GM23338 (cell line): ENCODE data around the gene FAM32A. TPM values are rescaled to one million over a fixed set of nuclear protein-coding genes. Genes with fewer than 3 reads are reported as not detected.

Experiments
- ATAC-seq: fragments of 200-7000 bp; cut with Tn5 transposase; 3 replicates; pipeline ENCODE4 v1.9.1; 2020
- DNase-seq: peaks from one replicate; pipeline ENCODE4 v3.0.0-alpha.2; 2015; ENCODE audit warnings: low spot score
- H2AFZ ChIP-seq: fragments of 200-600 bp; sonication (generic); 2 replicates; pipeline ENCODE4 v1.8.0; 2016; ENCODE audit warnings: antibody characterized with exemption, mild to moderate bottlenecking, moderate library complexity
- H3F3A ChIP-seq: fragments of 200-600 bp; sonication (generic); replicated peaks from 2 replicates; pipeline ENCODE4 v1.8.0; 2017; ENCODE audit warnings: antibody characterized with exemption, mixed run types, low read depth
- H3K27ac ChIP-seq: fragments of 200-600 bp; sonication (generic); 2 replicates; pipeline ENCODE4 v1.6.1; 2016; ENCODE audit warnings: low read depth
- H3K27me3 ChIP-seq: fragments of 200-600 bp; sonication (generic); 2 replicates; pipeline ENCODE4 v1.8.0; 2016; ENCODE audit warnings: mild to moderate bottlenecking, mixed run types, moderate library complexity; ENCODE audit not compliant: insufficient read depth
- H3K36me3 ChIP-seq: fragments of 200-600 bp; sonication (generic); 2 replicates; pipeline ENCODE4 v1.8.0; 2016; ENCODE audit warnings: mild to moderate bottlenecking; ENCODE audit not compliant: insufficient read depth
- H3K4me1 ChIP-seq: fragments of 200-600 bp; sonication (generic); 2 replicates; pipeline ENCODE4 v1.8.0; 2016; ENCODE audit warnings: mild to moderate bottlenecking, moderate library complexity; ENCODE audit not compliant: insufficient read depth
- H3K4me2 ChIP-seq: fragments of 200-600 bp; sonication (generic); 2 replicates; pipeline ENCODE4 v1.7.1; 2017; ENCODE audit warnings: mixed run types
- H3K4me3 ChIP-seq: fragments of 200-600 bp; sonication (generic); 2 replicates; pipeline ENCODE4 v1.6.1; 2016; ENCODE audit warnings: mixed run types
- H3K79me2 ChIP-seq: fragments of 200-600 bp; sonication (generic); replicated peaks from 2 replicates; pipeline ENCODE4 v1.8.0; 2017; ENCODE audit warnings: mild to moderate bottlenecking; ENCODE audit not compliant: insufficient read depth
- H3K9me2 ChIP-seq: fragments of 200-600 bp; sonication (generic); 2 replicates; pipeline ENCODE4 v1.8.0; 2017; ENCODE audit not compliant: insufficient read depth
- H4K20me1 ChIP-seq: fragments of 200-600 bp; sonication (generic); replicated peaks from 2 replicates; pipeline ENCODE4 v1.8.0; 2017; ENCODE audit warnings: mild to moderate bottlenecking; ENCODE audit not compliant: insufficient read depth
- H3K27ac Mint-ChIP-seq: 2 replicates; pipeline ENCODE4 v1.8.0; 2020; ENCODE audit warnings: inconsistent platforms, mild to moderate bottlenecking, moderate library complexity, mixed read lengths
- H3K27me3 Mint-ChIP-seq: 3 replicates; pipeline ENCODE4 v1.8.0; 2022; ENCODE audit warnings: low read depth, mild to moderate bottlenecking, moderate library complexity, mixed read lengths, inconsistent platforms; ENCODE audit not compliant: insufficient read depth, poor library complexity
- H3K36me3 Mint-ChIP-seq: 3 replicates; pipeline ENCODE4 v1.8.0; 2021; ENCODE audit warnings: low read depth, mild to moderate bottlenecking, inconsistent platforms, moderate library complexity, mixed read lengths
- H3K4me1 Mint-ChIP-seq: 3 replicates; pipeline ENCODE4 v1.8.0; 2020; ENCODE audit warnings: mild to moderate bottlenecking, inconsistent platforms, mixed read lengths
- H3K4me3 Mint-ChIP-seq: 3 replicates; pipeline ENCODE4 v1.8.0; 2021; ENCODE audit warnings: moderate library complexity, mild to moderate bottlenecking, inconsistent platforms, mixed read lengths
- H3K9me3 Mint-ChIP-seq: 3 replicates; pipeline ENCODE4 v1.8.0; 2020; ENCODE audit warnings: moderate library complexity, mild to moderate bottlenecking, inconsistent platforms, mixed read lengths
- CREB1 ChIP-seq: fragments of 250-450 bp; sonication (Bioruptor Pico); IDR thresholded peaks from 2 replicates; pipeline ENCODE4 v1.5.0; 2020; ENCODE audit warnings: low read depth, mild to moderate bottlenecking, moderate library complexity
- CTCF ChIP-seq, 2 experiments: fragments of 200-600 bp in 1 of 2; sonication (generic) in 1 of 2; conservative IDR thresholded peaks; 2 replicates each; pipeline versions ENCODE4 v1.5.1 to v1.6.1; 2016 to 2017; ENCODE audit warnings: antibody characterized with exemption in 2 of 2, low read depth in 2 of 2, mild to moderate bottlenecking in 2 of 2, moderate library complexity in 1 of 2
- EZH2 ChIP-seq: fragments of 200-600 bp; sonication (generic); IDR thresholded peaks from one replicate; pipeline ENCODE4 v1.8.0; 2017; ENCODE audit warnings: antibody characterized with exemption, mild to moderate bottlenecking, low read depth; ENCODE audit not compliant: unreplicated experiment
- EZH2phosphoT487 ChIP-seq: fragments of 200-600 bp; sonication (generic); IDR thresholded peaks from one replicate; pipeline ENCODE4 v1.8.1; 2018; ENCODE audit warnings: antibody characterized with exemption; ENCODE audit not compliant: unreplicated experiment
- JUNB ChIP-seq: IDR thresholded peaks from one replicate; pipeline ENCODE4 v1.6.1; 2016; ENCODE audit warnings: antibody characterized with exemption; ENCODE audit not compliant: unreplicated experiment
- NANOG ChIP-seq: IDR thresholded peaks from 2 replicates; pipeline ENCODE4 v1.6.1; 2016; ENCODE audit warnings: antibody characterized with exemption, borderline replicate concordance
- POLR2AphosphoS5 ChIP-seq: IDR thresholded peaks from 2 replicates; pipeline ENCODE4 v1.6.1; 2016; ENCODE audit warnings: antibody characterized with exemption, low read depth
- REST ChIP-seq: IDR thresholded peaks from one replicate; pipeline ENCODE4 v1.6.1; 2018; ENCODE audit warnings: antibody characterized with exemption; ENCODE audit not compliant: unreplicated experiment
- STAT1 ChIP-seq: IDR thresholded peaks from one replicate; pipeline ENCODE4 v1.6.1; 2016; ENCODE audit warnings: antibody characterized with exemption; ENCODE audit not compliant: unreplicated experiment
- ZNF114 ChIP-seq: fragments of 250-450 bp; sonication (Bioruptor Pico); IDR thresholded peaks from 2 replicates; pipeline ENCODE4 v1.5.0; 2020; ENCODE audit warnings: mild to moderate bottlenecking, moderate library complexity
- ZNF331 ChIP-seq: fragments of 250-450 bp; sonication (Bioruptor Pico); IDR thresholded peaks from 2 replicates; pipeline ENCODE4 v1.5.0; 2020; ENCODE audit warnings: low read depth, mild to moderate bottlenecking, moderate library complexity
- polyA plus RNA-seq: library from polyadenylated mRNA; unstranded; fragments of >200 nt; fragmentation: Nextera tagmentation; extraction: Ambion mirVana; gene quantifications from 2 replicates; pipeline ENCODE4 v1.2.1, GENCODE V29; 2016
- total RNA-seq: library from RNA; depleted of rRNA; stranded (reverse); fragments of >200 nt; shearing (Covaris generic); gene quantifications from 2 replicates; pipeline ENCODE4 v1.2.3, GENCODE V29; 2014
- TF ChIP-seq, protein P1 (sequence below): IDR thresholded peaks from 2 replicates; pipeline ENCODE4 v1.6.1; 2016; ENCODE audit warnings: antibody characterized with exemption
- TF ChIP-seq, protein P2 (sequence below): fragments of 250-450 bp; sonication (Bioruptor Pico); IDR thresholded peaks from 2 replicates; pipeline ENCODE4 v1.5.0; 2020; ENCODE audit warnings: mild to moderate bottlenecking, moderate library complexity

Gene FAM32A
- total and polyA plus RNA-seq, 2 experiments from 2014 or later: 58.2 to 67.3 TPM

- Mint-ChIP-seq H3K4me3 (peak within 1 kb of the TSS; percentile 31), H3K36me3 (no peaks in the 10 kb centered on the region), H3K27ac (no peak within 1 kb of the TSS), H3K4me1 (peaks cover 8% of the 10 kb centered on the region; the same call in 2 of the 3 replicates), H3K9me3 (no peaks in the 10 kb centered on the region; the same call in 2 of the 3 replicates), H3K27me3 (peaks cover 7% of the 10 kb centered on the region)
- peaks cover 6% of the 10 kb centered on the region; the same call in 1 of the 2 replicates for H3K4me1 ChIP-seq
- H3K79me2 ChIP-seq: no peaks in the 10 kb centered on the region
- TF ChIP-seq EZH2phosphoT487: no peak
- TF ChIP-seq, protein P1, sequence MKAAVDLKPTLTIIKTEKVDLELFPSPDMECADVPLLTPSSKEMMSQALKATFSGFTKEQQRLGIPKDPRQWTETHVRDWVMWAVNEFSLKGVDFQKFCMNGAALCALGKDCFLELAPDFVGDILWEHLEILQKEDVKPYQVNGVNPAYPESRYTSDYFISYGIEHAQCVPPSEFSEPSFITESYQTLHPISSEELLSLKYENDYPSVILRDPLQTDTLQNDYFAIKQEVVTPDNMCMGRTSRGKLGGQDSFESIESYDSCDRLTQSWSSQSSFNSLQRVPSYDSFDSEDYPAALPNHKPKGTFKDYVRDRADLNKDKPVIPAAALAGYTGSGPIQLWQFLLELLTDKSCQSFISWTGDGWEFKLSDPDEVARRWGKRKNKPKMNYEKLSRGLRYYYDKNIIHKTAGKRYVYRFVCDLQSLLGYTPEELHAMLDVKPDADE: no peak
- no peak for TF ChIP-seq REST
- TF ChIP-seq NANOG: no peak
- TF ChIP-seq, protein P2, sequence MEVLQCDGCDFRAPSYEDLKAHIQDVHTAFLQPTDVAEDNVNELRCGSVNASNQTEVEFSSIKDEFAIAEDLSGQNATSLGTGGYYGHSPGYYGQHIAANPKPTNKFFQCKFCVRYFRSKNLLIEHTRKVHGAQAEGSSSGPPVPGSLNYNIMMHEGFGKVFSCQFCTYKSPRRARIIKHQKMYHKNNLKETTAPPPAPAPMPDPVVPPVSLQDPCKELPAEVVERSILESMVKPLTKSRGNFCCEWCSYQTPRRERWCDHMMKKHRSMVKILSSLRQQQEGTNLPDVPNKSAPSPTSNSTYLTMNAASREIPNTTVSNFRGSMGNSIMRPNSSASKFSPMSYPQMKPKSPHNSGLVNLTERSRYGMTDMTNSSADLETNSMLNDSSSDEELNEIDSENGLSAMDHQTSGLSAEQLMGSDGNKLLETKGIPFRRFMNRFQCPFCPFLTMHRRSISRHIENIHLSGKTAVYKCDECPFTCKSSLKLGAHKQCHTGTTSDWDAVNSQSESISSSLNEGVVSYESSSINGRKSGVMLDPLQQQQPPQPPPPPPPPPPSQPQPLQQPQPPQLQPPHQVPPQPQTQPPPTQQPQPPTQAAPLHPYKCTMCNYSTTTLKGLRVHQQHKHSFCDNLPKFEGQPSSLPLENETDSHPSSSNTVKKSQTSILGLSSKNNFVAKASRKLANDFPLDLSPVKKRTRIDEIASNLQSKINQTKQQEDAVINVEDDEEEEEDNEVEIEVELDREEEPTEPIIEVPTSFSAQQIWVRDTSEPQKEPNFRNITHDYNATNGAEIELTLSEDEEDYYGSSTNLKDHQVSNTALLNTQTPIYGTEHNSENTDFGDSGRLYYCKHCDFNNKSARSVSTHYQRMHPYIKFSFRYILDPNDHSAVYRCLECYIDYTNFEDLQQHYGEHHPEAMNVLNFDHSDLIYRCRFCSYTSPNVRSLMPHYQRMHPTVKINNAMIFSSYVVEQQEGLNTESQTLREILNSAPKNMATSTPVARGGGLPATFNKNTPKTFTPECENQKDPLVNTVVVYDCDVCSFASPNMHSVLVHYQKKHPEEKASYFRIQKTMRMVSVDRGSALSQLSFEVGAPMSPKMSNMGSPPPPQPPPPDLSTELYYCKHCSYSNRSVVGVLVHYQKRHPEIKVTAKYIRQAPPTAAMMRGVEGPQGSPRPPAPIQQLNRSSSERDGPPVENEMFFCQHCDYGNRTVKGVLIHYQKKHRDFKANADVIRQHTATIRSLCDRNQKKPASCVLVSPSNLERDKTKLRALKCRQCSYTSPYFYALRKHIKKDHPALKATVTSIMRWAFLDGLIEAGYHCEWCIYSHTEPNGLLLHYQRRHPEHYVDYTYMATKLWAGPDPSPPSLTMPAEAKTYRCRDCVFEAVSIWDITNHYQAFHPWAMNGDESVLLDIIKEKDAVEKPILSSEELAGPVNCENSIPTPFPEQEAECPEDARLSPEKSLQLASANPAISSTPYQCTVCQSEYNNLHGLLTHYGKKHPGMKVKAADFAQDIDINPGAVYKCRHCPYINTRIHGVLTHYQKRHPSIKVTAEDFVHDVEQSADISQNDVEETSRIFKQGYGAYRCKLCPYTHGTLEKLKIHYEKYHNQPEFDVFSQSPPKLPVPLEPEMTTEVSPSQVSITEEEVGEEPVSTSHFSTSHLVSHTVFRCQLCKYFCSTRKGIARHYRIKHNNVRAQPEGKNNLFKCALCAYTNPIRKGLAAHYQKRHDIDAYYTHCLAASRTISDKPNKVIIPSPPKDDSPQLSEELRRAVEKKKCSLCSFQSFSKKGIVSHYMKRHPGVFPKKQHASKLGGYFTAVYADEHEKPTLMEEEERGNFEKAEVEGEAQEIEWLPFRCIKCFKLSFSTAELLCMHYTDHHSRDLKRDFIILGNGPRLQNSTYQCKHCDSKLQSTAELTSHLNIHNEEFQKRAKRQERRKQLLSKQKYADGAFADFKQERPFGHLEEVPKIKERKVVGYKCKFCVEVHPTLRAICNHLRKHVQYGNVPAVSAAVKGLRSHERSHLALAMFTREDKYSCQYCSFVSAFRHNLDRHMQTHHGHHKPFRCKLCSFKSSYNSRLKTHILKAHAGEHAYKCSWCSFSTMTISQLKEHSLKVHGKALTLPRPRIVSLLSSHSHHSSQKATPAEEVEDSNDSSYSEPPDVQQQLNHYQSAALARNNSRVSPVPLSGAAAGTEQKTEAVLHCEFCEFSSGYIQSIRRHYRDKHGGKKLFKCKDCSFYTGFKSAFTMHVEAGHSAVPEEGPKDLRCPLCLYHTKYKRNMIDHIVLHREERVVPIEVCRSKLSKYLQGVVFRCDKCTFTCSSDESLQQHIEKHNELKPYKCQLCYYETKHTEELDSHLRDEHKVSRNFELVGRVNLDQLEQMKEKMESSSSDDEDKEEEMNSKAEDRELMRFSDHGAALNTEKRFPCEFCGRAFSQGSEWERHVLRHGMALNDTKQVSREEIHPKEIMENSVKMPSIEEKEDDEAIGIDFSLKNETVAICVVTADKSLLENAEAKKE: no peak
- TF ChIP-seq EZH2: no peak
- no peak for TF ChIP-seq POLR2AphosphoS5
- TF ChIP-seq CTCF (conservative IDR thresholded peaks at IDR 0.05; ENCODE audit: low read depth in 2 of 2): no peak
- no peak for TF ChIP-seq CREB1
- TF ChIP-seq STAT1: no peak
- no peak for TF ChIP-seq ZNF114 (CRISPR knock-in tag)
- TF ChIP-seq JUNB: no peak
- TF ChIP-seq ZNF331 (CRISPR knock-in tag): no peak
- no peaks in the 10 kb centered on the region for H3K9me2 ChIP-seq
- 0 out of 2 replicates have a peak, but pooled peaks cover 5% of the 10 kb centered on the region for H3F3A ChIP-seq
- DNase-seq: peak; percentile 86
- H3K27ac ChIP-seq: no peak within 1 kb of the TSS
- H4K20me1 ChIP-seq: no peaks in the 10 kb centered on the region
- H2AFZ ChIP-seq: peak within 1 kb of the TSS; percentile 95
- no peaks in the 10 kb centered on the region for H3K27me3 ChIP-seq
- H3K36me3 ChIP-seq: no peaks in the 10 kb centered on the region
- H3K4me3 ChIP-seq: 0 out of 2 replicates have a peak within 1 kb of the TSS, but pooled peaks have one; percentile 13
- peak; percentile 98 for ATAC-seq
- peak within 1 kb of the TSS; percentile 64 for H3K4me2 ChIP-seq
These were observed 41.6 kb upstream of the FAM32A start, which contains the start of gene HSH2D for GRCh38 chr19:16143399-16144215. TSS of gene HSH2D (plus strand) at chr19:16143685. CDS start at chr19:16148751, 5,066 bp downstream.
